Measurements from ENCODE around the gene HOXB6.

GRCh38 chr17:48569674-48570324, 35.0 kb downstream of the HOXB6 start:
- TF ChIP-seq FOXA1 (IDR thresholded peaks at IDR 0.05) (no peak), CTCF (IDR thresholded peaks at IDR 0.05; ENCODE audit: low read depth, low read length, missing input control) (no peak), TAF1 (conservative IDR thresholded peaks at IDR 0.05) (no peak), YY1 (IDR thresholded peaks at IDR 0.05) (no peak), HNF4A (conservative IDR thresholded peaks at IDR 0.05) (no peak), JUND (IDR thresholded peaks at IDR 0.05) (no peak)
- TF ChIP-seq, protein P1, sequence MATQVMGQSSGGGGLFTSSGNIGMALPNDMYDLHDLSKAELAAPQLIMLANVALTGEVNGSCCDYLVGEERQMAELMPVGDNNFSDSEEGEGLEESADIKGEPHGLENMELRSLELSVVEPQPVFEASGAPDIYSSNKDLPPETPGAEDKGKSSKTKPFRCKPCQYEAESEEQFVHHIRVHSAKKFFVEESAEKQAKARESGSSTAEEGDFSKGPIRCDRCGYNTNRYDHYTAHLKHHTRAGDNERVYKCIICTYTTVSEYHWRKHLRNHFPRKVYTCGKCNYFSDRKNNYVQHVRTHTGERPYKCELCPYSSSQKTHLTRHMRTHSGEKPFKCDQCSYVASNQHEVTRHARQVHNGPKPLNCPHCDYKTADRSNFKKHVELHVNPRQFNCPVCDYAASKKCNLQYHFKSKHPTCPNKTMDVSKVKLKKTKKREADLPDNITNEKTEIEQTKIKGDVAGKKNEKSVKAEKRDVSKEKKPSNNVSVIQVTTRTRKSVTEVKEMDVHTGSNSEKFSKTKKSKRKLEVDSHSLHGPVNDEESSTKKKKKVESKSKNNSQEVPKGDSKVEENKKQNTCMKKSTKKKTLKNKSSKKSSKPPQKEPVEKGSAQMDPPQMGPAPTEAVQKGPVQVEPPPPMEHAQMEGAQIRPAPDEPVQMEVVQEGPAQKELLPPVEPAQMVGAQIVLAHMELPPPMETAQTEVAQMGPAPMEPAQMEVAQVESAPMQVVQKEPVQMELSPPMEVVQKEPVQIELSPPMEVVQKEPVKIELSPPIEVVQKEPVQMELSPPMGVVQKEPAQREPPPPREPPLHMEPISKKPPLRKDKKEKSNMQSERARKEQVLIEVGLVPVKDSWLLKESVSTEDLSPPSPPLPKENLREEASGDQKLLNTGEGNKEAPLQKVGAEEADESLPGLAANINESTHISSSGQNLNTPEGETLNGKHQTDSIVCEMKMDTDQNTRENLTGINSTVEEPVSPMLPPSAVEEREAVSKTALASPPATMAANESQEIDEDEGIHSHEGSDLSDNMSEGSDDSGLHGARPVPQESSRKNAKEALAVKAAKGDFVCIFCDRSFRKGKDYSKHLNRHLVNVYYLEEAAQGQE (IDR thresholded peaks at IDR 0.05), result no peak
- TF ChIP-seq, protein P2, sequence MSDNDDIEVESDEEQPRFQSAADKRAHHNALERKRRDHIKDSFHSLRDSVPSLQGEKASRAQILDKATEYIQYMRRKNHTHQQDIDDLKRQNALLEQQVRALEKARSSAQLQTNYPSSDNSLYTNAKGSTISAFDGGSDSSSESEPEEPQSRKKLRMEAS (IDR thresholded peaks at IDR 0.05), result no peak
- TF ChIP-seq, protein P3, sequence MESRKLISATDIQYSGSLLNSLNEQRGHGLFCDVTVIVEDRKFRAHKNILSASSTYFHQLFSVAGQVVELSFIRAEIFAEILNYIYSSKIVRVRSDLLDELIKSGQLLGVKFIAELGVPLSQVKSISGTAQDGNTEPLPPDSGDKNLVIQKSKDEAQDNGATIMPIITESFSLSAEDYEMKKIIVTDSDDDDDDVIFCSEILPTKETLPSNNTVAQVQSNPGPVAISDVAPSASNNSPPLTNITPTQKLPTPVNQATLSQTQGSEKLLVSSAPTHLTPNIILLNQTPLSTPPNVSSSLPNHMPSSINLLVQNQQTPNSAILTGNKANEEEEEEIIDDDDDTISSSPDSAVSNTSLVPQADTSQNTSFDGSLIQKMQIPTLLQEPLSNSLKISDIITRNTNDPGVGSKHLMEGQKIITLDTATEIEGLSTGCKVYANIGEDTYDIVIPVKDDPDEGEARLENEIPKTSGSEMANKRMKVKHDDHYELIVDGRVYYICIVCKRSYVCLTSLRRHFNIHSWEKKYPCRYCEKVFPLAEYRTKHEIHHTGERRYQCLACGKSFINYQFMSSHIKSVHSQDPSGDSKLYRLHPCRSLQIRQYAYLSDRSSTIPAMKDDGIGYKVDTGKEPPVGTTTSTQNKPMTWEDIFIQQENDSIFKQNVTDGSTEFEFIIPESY (IDR thresholded peaks at IDR 0.05), result no peak
